Measurements from ENCODE around the gene XIAP.

DNA sequence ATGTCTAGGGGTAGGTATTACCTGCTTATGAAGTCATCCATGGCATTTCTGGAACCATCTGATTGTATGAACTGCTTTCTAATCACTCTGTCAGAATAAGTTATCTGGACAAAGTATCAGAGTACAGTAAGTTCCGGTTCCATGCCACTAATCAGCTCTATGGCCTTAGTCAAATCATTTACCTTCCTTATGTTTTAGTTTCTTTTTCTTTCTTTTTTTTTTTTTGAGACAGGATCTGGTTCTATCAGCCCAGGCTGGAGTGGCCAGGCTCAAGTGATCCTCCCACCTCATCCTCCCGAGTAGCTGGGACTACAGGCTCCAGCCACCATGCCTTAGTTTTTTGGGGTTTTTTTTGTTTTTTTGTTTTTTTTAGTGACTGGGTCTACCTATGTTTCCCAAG, 11.5 kb downstream of the XIAP start:
- TF ChIP-seq, protein P1, sequence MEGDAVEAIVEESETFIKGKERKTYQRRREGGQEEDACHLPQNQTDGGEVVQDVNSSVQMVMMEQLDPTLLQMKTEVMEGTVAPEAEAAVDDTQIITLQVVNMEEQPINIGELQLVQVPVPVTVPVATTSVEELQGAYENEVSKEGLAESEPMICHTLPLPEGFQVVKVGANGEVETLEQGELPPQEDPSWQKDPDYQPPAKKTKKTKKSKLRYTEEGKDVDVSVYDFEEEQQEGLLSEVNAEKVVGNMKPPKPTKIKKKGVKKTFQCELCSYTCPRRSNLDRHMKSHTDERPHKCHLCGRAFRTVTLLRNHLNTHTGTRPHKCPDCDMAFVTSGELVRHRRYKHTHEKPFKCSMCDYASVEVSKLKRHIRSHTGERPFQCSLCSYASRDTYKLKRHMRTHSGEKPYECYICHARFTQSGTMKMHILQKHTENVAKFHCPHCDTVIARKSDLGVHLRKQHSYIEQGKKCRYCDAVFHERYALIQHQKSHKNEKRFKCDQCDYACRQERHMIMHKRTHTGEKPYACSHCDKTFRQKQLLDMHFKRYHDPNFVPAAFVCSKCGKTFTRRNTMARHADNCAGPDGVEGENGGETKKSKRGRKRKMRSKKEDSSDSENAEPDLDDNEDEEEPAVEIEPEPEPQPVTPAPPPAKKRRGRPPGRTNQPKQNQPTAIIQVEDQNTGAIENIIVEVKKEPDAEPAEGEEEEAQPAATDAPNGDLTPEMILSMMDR (IDR thresholded peaks at IDR 0.05) = no peak
- TF ChIP-seq POLR2A (IDR thresholded peaks at IDR 0.05) = no peak

Data from testis (tissue), 2 donors.